Measurements from ENCODE around the gene GHRHR. TPM values are rescaled to one million over a fixed set of nuclear protein-coding genes. Genes with fewer than 3 reads are reported as not detected.

GHRHR gene
- total and polyA plus RNA-seq, 9 of the 15 experiments (the other 6 are each of a cell fraction or from before 2014, with no cell fraction given) = not detected

- TF ChIP-seq TEAD1 (CRISPR knock-in tag; IDR thresholded peaks at IDR 0.05) (peak in 1 of 2 experiments; percentile 84; a peak in 2 of 4 replicates), PHF20 (IDR thresholded peaks at IDR 0.05; ENCODE audit: partially characterized antibody) (peak; percentile 9), SUPT5H (IDR thresholded peaks at IDR 0.05) (0 out of 2 replicates have a peak, but pooled peaks have one; percentile 40), GTF2F1 (IDR thresholded peaks at IDR 0.05; ENCODE audit: low read depth, low read length) (no peak), CXXC5 (CRISPR knock-in tag; IDR thresholded peaks at IDR 0.05) (peak; percentile 81), ZC3H8 (IDR thresholded peaks at IDR 0.05) (no peak), MCM2 (IDR thresholded peaks at IDR 0.05; ENCODE audit: low read depth) (no peak), BCLAF1 (IDR thresholded peaks at IDR 0.05; ENCODE audit: borderline replicate concordance in 1 of 2, control insufficient read depth in 1 of 2, low read depth in 2 of 2, low read length in 1 of 2) (no peak), TAF7 (tag; IDR thresholded peaks at IDR 0.05) (no peak), SIN3B (IDR thresholded peaks at IDR 0.05; ENCODE audit: low read depth) (no peak), PURB (CRISPR knock-in tag; IDR thresholded peaks at IDR 0.05; ENCODE audit: low read depth) (no peak), PPARD (CRISPR knock-in tag; IDR thresholded peaks at IDR 0.05) (no peak), IRF2 (CRISPR knock-in tag; IDR thresholded peaks at IDR 0.05) (no peak), TCF7 (IDR thresholded peaks at IDR 0.05; ENCODE audit: borderline replicate concordance) (peak; percentile 88), ZNF212 (CRISPR knock-in tag; IDR thresholded peaks at IDR 0.05) (no peak), ZKSCAN8 (CRISPR knock-in tag; IDR thresholded peaks at IDR 0.05) (0 out of 2 replicates have a peak, but pooled peaks have one; percentile 63), ELK1 (CRISPR knock-in tag; IDR thresholded peaks at IDR 0.05) (no peak), RUNX1 (IDR thresholded peaks at IDR 0.05; ENCODE audit: low read depth) (peak; percentile 86; the same call in 1 of the 2 replicates), CHCHD3 (CRISPR knock-in tag; IDR thresholded peaks at IDR 0.05) (no peak), HLTF (IDR thresholded peaks at IDR 0.05) (peak; percentile 90), ZNF507 (tag; conservative IDR thresholded peaks at IDR 0.05) (no peak), MIER1 (IDR thresholded peaks at IDR 0.05; ENCODE audit: low read depth) (no peak), ESRRA (IDR thresholded peaks at IDR 0.05; ENCODE audit: borderline replicate concordance, low read depth) (peak; percentile 33; the same call in 1 of the 2 replicates), SRSF1 (IDR thresholded peaks at IDR 0.05; ENCODE audit: low read depth, low read length) (no peak), ZNF12 (CRISPR knock-in tag; IDR thresholded peaks at IDR 0.05) (no peak), RBM25 (IDR thresholded peaks at IDR 0.05; ENCODE audit: low read depth, low read length, severe bottlenecking) (no peak), RCOR1 (IDR thresholded peaks at IDR 0.05; ENCODE audit: borderline replicate concordance in 1 of 2, low read depth in 2 of 2, low read length in 2 of 2) (peak; percentile 69 to 96; a peak in 3 of 4 replicates), ZBTB8A (IDR thresholded peaks at IDR 0.05; ENCODE audit: partially characterized antibody) (no peak)
Measured at GRCh38 chr7:30915005-30915601, 48.6 kb upstream of the GHRHR start (continued).

Measured in K562 (cell line).